GM21423 (cell line): Measurements from ENCODE around the gene LRRC27.

Experiments
- ATAC-seq: cut with Tn5 transposase; IDR thresholded peaks from one replicate; pipeline ENCODE4 v1.9.1; 2021; ENCODE audit warnings: mild to moderate bottlenecking, moderate library complexity; ENCODE audit not compliant: unreplicated experiment

LRRC27 gene

DNA sequence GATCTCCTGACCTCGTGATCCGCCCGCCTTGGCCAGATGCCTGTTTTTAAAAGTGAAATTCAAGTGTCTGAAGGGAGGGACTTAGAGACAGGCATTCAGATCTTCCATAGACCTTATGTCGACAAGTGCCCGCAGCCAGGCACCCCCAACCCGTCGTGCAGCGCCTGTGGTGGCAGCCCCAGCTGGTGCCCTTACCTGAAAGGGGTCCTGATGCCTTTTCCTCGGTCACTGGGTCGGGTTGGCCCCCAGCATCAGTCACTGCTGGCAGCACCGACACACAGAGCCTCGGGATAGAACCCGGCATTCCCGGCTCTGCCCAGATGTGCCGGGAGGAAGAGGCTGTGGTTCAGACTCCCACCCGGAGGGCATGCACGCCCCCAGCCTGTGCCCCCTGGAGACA lies 23.3 kb downstream of the LRRC27 start:
- ATAC-seq: no peak

DNA sequence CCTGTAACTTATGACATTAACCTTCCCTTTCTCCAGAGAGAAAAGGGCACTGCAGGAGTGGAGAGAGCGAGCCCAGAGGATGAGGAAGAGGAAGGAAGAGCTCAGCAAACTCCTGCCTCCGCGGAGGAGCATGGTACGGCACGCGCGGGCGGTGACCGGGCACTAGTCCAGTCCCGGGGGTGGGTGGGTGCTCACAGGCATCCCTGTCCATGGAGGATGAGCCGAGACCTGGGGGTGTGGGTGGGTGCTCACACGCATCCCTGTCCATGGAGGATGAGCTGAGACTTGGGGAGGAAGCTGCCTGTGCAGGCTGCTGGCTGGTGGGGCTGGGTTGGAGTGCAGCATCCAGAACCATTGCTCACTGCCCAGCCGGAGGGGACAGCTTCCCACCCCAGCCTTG lies 23.8 kb downstream of the LRRC27 start:
- no peak for ATAC-seq

DNA sequence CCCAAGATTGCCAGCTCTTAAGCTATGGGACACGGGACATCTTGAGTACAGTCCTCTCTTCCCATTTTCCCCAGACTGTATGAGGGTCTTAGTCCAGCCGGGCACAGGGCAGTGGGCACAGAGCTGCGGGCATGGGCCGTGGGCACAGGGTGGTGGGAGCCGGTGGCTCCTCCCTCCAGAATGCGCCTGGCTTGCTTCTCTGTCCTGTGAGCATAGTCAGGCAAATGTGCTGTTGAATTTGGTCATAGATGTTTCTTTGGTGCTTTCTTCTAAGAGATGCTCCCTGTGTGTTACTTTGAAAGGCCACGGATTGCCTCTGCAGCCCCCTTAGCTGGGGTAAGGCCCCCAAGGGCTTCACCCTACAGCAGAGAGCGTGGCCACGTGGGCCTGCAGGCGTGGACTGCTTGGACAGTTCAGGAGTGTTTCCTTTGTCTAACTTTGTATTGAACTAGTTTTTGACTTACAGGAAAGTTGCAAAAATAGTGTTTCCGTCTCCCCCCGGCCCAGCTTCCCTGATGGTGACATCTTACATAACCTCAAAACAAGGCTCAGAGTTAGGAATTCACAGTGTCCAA lies 24.7 kb downstream of the LRRC27 start:
- ATAC-seq: no peak

DNA sequence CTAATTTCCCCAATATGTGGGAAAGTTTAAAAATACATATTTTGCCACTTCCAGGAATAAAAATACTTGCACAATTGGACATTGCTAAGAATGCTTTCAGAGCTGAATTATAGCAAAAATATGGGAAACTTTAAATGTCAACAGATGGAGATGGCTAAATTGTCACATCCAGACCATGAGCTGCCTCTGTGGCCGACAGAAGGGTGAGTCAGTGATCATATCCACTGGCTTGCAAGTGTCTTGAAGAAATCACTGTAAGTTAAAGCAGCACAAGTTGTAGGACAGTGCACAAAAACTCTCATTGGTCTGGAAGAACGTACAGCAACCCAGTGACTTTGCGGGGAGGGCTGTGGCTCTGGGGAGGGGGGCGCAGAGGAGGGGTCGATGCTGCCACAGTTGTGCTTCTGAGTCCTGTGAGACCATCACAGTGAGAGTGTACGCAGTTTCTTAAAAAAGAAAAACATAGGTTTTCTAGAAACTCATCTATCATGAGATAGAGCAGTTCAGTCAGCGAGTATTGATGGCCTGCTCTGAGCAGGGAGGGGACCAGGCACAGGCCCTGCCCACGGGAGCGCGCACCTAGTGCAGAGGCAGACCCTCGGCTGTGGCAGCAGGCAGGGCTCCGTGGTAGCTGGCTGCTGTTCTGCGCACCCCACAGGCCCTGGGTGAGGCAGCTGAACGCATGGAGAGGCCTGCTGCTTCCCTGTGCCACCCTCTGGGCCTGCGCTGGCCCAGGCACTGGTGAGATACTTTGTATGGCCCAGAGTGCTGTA lies 25.5 kb downstream of the LRRC27 start:
- no peak for ATAC-seq

DNA sequence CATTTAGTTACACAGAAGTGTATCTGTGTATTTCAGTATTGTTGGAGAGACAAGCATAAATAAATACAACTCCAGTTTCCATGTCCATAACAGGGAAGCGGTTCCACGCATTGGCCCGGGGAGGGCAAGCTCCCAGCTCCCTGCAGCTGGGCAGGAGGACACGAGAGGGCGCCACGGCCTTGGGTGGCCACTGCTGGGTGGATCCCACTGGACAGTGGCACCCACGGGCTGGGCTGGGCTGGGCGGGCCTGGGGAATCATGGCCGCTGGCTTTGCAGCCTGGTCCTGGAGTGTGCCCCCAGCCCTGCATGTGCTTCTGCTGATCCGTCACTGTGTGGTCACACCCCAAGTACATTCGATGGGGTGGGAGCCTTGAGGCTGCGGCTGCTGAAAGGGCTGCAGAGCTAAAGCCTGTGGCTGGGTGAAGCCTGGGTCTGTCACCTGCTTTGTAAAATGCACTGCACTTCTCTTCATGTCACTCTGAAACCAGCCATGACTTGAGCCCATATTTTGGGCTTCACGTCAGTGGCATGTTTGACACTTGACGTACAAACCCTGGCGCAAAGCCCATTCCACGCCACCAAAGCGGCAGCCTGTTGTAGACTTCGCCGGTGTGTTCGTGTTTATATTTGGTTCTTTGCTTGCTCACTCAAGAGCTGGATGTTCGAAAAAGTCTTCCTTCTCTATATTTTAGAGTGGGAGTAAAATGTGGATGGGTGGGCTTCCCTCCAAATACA lies 27.5 kb downstream of the LRRC27 start:
- ATAC-seq: no peak

DNA sequence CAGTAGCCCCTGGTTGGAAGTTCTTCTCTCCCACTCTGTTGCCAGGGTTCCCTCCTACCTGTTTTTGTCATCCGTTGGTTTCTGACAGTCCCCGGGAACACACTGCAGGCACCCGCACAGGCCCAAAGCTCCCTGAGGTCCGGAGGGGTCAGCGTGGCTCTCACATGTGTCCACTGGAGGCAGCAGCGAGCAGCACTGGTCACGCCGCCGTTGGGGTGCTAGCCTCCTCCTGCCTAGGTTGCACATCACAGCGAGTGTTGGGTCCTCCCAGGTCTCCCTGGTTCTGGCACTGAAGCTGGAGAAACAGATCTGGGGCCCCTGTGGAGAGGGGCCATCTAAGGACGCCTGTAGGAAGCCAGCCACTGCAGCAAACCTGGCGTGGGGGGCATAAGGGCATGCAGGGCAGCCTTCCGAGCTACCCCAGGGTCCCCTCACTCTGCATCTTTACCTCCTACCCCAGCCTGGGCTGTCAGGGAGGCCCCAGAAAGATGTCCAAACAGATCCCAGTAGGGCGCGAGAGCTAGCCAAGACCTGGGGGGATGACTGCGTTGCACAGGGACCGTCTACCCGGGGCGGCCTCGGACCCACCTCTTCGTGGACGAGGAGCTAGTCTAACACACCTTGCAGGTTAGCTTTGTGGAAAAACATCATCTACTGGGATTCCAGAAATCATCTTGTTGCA lies 28.9 kb downstream of the LRRC27 start:
- no peak for ATAC-seq

DNA sequence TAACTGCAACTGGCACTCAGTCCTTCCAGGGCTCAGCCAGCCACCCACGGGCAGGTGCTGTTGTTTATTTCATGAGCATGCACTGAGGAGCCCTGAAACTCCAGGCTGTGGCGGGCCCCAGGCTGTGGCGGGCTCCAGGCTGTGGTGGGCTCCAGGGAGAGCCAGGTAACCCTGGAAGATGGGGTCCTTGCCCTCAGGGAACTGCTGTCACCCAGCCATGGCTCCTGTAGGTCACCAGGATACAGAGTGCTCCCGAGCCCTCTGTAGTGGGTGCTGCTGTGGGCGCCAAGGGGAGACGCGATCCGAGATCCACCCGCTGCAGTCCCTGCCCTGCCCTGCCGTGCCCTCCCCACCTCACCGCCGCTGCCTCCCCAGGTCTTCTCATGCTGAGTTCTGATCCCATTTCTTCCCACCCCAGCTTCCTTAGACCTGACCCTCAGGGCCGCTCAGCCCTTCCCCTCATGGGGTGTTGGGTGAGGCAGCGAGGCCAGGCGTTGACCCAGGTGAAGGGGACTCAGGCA lies 29.6 kb downstream of the LRRC27 start:
- no peak for ATAC-seq

DNA sequence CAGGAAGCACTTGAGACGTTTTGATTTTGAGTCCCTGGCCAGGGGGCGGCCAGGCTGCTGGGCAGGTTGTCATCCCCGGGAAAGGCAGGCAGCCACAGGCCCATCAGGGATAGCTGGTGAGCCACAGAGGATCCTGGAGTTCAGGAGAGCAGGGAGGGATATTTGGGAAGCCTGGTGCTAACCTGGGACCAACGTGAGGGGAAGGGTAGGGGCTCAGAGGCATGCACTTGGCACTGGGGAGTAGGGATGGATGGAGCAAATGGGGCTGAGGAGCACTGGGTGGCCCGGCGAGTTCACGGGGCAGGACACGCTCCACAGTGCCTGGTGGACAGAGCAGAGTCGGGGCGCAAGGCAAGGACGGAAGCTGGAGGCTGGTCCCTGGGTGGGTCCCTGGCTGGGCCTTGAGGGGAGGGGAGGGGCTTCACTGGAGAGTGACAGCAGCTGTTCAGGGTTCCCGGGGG lies 30.2 kb downstream of the LRRC27 start:
- ATAC-seq: no peak

DNA sequence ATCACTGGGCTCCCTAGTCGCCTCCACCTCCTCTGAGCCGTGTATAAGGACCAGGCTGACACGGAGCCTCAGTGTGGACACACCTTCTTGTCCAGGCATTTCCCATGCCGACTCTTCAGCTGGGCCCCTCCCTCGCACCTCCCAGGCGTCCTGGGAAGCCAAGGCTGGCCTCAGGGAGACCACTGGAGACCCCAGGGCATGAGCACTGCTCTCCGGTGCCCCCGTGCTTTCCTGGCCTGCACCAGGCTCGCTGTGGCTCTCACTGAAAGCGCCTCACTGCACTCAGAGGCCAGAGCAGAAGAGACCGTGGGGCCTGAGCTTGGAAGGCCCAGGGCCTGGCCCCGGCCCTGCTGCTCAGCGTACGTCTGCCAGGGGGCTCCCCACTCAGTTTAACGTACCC lies 31.4 kb downstream of the LRRC27 start:
- no peak for ATAC-seq

DNA sequence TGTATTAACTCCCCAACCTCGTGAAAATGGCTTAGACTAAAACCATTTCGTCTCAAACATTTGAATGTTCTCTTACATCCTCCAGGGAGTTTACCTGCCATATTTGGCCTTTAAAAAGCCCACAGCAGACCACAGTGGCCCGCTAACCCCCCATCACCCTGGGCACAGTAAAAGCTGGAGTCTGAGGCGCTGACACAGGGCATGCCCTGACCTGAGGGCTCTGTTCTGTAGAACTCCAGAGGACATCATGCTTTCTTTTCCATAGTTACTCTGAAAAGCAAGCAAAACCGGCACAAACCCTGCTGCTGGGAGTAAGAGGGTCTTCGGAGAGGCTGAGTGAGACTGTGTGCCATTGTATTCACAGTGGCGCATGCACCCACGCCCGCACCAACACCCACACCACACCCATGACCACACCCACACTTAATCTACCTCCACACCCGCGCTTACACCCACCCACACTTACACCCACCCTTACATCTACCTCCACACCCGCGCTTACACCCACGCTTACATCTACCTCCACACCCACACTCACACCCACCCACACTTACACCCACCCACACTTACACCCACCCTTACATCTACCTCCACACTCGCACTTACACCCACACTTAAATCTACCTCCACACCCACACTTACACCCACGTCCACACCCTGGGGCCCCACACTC lies 32.1 kb downstream of the LRRC27 start:
- no peak for ATAC-seq

DNA sequence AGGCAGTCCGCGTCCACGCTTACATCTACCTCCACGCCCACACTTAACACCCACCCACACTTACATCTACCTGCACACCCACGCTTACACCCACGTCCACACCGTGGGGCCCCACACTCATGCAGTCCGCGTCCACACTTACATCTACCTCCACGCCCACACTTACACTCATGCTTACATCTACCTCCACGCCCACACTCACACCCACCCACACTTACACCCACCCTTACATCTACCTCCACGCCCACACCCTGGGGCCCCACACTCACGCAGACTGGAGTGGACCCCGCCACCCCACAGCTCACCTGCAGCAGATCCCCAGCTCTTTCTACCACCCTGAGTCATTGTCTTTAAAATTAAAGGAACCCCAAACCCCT lies 32.6 kb downstream of the LRRC27 start:
- no peak for ATAC-seq

DNA sequence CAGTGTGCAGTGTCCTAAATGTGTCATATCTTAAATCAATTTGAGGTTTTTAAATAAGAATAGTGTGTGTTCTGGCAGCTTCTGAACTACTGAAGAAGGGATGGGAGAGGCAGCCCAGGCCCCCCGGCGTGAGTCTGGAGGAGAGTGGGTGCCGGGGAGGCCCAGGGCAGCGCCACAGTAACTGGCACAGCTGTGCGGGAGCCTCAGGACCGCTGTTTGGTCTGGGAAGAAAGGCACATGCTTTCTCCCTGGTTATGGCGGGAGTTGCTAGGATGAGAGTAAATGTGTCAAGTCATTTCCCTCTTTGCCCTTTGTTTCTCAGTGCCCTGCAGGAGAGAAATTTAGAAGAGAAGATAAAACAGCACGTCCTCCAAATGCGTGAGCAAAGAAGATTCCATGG lies 33.1 kb downstream of the LRRC27 start:
- ATAC-seq: no peak

DNA sequence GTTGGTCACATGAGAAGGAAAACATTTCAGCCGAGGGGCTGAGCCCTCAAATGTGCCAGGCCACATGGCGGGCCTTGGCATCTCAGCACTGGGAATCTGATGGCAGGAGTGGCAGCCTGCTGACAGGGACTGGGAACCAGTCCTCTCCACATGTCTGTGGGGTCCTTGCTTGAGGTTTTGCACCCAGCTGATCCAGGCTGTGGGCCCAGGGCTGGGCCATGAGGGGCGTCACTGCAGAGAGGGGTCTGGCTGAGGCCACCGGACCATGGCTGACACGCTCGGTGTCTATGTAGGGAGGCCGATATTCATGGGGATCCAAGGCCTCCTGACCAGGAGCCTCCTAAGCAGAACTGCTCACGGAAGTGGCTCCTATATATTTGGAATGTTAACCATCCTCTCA lies 34.0 kb downstream of the LRRC27 start:
- no peak for ATAC-seq

DNA sequence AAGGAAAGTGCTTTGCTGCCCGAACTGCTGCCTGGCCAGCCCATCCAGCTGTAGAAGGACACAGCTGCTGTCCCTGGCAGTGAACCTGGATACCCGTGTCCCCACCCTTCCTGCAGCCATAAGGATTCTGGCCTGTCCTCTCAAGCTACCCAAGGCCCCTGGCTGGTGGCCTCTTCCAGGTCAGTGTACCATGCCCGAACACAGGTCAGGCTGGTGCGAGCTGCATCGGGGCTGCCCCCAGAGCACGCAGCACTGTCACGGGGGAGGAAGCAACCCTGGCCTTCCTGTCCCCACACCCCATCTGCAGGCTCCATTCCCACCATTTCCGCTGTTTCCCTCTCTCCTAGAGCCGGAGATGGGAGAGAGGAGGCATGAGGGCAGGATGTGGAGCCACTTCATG lies 34.5 kb downstream of the LRRC27 start:
- no peak for ATAC-seq

DNA sequence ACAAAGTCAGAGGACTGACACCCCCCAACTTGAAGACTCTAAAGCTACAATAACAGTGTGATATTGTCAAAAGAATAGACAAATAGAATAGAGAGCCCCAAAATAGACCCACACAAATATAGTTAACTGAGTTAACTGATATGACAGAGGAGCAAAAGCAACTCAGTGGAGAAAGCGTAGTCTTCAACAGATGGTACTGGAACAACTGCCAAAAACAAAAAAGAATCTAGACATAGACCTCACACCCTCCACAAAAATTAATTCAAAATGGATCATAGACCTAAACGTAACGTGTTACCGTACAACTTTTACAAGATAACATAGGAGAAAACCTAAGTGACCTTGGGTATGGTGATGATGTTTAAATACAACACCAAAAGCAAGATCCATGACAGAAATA lies 36.4 kb downstream of the LRRC27 start:
- ATAC-seq: no peak

DNA sequence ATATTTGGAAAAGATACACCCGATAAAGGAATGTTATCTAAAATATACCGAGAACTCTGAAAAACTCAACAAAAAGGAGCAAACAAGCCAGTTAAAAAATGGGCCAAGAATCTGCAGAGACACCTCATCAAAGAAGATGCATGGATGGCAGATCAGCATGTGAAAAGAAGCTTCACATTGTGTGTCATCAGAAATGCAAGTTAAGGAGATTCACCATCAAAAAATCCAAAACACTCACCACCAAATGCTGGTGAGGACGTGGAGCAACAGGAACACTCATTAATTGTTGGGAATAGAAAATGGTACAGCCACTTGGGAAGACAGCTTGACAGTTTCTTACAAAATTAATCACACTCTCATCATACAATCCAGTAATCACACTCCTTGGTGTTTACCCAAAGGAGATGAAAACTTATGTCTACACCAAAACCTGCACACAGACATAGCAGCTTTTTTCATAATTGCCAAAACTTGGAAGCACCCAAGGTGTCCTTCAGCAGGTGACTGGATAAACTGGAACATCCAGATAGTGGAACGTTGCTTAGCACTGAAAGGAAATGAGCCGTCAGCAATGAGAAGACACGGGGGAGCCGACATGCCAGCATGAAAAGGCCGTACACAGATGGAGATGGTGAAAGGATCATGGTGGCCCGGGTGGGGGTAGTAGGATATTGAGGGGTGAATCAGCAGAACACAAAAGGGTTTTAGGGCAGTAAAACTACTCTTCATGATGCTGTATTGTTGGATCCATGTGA lies 37.1 kb downstream of the LRRC27 start:
- no peak for ATAC-seq

DNA sequence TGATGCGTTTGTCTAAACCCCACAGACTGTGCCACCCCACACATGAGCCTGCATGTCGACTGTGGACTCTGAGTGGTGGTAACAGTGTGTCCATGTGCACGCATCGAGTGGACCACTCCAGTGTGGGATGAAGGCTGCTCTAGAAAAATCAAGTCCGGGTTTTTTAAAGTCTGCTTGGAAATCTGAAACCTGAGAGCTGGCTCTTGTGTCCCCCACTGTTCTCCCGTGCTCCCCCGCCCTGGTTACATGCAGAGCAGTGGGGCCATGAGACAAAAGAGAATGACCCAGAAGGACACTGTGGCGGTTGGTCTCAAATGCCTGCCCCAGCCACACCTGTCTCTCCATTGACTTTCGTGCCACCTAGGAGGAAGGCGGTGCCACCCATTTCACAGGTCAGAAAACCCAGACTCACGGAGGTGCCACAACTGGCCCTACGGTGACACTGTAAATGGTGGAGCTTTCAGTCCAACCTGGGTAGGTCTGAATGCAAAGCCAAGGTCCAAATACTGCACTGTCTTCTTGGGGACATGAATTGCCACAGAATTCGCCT lies 37.7 kb downstream of the LRRC27 start:
- ATAC-seq: no peak

DNA sequence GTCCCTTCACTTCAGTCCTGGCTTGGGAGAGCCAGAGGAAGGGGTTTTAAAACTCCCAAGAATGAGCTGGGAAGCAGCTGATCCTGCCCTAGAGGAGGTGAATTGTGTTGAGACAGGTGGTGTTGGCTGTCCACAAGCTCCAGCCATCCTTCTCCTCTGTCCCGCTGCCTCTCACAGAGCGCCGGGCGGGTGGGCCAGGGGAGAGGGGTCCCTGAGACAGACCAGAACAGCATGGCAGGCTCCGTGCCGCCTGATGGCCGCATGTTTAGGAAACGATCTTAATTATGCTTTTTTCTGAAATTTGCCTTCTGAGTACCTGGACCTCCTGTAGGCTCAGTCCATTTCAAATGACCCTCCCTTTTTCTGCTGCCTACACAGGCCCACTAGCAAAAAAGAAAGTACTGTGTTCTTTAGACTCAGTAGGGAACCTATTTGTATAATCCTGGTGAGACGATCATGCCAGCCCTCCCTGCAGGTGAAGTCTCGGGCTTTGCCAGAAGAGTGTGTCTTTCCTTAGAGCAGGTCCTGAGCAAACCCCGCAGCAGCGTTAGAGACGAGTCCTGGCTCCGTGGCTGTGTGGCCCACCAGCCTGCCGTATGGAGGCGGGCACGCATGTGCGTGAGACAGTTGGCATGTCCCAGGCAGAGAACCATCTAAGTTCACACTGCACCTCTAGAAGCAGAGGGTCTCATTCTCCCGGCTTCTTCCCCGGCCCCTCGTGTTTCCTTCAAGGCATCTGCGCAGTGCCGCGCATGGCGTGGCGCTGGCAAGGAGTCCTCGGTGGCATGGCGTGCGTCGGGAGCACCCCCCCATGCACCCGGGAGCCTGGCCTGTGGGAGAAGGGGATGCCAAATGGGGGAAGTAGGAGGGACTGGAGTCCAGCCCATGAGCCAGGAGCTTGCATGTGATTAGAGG lies 38.7 kb downstream of the LRRC27 start:
- no peak for ATAC-seq

DNA sequence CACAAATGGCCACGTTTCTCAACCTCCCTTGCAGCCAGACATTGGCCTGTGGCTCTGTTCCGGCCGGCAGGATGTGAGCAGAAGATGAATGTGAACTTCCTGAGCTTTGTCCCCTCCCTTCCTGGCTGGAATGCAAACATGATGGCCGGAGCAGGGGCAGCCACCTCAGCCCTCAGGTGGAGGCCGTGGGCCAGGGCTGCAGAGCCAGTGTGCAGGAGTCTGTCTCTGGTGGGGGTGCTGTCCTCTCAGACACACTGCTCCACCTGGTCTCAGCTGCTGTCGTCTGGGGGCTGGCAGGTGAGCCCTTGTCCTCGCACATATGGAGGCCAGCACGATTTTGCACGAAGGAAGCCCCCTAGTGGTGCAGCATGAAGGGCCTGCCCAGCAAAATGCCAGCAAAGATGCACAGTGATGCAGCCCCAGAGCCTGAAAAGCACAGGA lies 39.7 kb downstream of the LRRC27 start:
- no peak for ATAC-seq
